ENCODE results near the gene ZNF184. TPM values are rescaled to one million over a fixed set of nuclear protein-coding genes. Genes with fewer than 3 reads are reported as not detected.

Gene ZNF184
- total RNA-seq, 2 experiments from 2014 or later: 19.6 to 21.1 TPM

DNA sequence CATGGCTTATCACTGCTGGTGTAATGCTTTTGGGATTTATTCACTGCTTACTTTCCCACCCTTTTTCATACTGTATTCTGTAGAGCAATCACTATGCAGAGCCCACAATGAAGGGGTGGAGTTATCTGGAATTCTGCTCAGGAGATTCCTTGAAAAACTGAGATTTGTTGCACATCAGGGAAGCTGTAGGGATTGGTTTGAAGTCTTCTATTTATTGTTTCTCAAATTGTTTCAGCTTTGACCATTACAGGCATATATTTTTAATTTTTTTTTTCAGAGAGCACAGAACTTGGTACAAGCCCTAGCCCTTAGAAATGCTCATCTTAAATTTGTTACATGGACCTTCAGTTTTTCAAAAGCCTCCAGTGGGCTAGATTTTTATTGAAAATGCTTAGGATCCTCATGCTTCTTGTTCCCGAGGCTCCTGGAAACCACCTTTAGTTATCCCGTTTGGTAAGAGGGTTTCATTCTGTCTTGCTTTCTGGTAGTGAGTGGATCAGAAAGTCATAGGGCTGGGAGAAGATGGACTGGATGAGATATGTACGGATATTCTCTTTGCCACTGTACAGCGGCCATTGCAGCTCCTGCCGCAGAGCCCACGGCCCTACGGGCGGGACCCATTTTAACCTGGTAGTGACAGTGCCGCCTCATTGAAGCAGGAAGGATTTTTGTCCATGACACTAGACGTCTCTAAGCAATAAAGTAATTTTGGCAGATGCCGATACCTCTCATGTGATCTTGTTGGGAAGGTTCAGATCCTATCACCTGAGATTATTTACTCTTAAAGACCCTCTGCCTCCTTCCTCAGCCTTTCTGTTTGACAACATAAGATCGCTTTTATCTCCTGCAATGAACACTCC is 45.3 kb upstream of the ZNF184 start:
- CTCF ChIA-PET: interaction anchor here (0.5 to 2.7 kb wide), 15 partner anchors 11 to 1556 kb away, joined by 3 to 27 read pairs (median 4); partner anchors contain the start of genes POM121L2 and ZNF184
- TF ChIP-seq, protein P1, sequence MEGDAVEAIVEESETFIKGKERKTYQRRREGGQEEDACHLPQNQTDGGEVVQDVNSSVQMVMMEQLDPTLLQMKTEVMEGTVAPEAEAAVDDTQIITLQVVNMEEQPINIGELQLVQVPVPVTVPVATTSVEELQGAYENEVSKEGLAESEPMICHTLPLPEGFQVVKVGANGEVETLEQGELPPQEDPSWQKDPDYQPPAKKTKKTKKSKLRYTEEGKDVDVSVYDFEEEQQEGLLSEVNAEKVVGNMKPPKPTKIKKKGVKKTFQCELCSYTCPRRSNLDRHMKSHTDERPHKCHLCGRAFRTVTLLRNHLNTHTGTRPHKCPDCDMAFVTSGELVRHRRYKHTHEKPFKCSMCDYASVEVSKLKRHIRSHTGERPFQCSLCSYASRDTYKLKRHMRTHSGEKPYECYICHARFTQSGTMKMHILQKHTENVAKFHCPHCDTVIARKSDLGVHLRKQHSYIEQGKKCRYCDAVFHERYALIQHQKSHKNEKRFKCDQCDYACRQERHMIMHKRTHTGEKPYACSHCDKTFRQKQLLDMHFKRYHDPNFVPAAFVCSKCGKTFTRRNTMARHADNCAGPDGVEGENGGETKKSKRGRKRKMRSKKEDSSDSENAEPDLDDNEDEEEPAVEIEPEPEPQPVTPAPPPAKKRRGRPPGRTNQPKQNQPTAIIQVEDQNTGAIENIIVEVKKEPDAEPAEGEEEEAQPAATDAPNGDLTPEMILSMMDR (IDR thresholded peaks at IDR 0.05): no peak
- POLR2A ChIA-PET: interaction anchor here (0.6 to 2.3 kb wide), 17 partner anchors 13 to 391 kb away, joined by 3 to 33 read pairs (median 4); partner anchors contain the start of gene ZNF184
- DNase-seq: peak in 3 of 14 experiments; percentile 27 to 37 (median 37)
- peak overlapping the region in 1 of 2 donors; percentile 76 for H3K27ac ChIP-seq (ENCODE audit: low read depth in 1 of 2, low read length in 2 of 2)
- no peak for ATAC-seq (ENCODE audit: poor library complexity)
- peaks cover 0 to 3% of the 10 kb centered on the region in 2 experiments for H3K9me3 ChIP-seq (ENCODE audit: control insufficient read depth in 1 of 2, insufficient read depth in 1 of 2, low read length in 2 of 2)
- peaks cover 12% of the 10 kb centered on the region for H3K4me1 ChIP-seq (ENCODE audit: insufficient read depth, low read length)
- Mint-ChIP-seq H3K27me3 (peaks cover 38% of the 10 kb centered on the region), H3K36me3 (ENCODE audit: low read depth) (peaks cover 9% of the 10 kb centered on the region), H3K4me1 (ENCODE audit: low read depth) (peaks cover 31% of the 10 kb centered on the region), H3K4me3 (peak overlapping the region; percentile 91), H3K9me3 (no peaks in the 10 kb centered on the region), H3K27ac (peak overlapping the region; percentile 89)
- H3K27me3 ChIP-seq (ENCODE audit: control insufficient read depth in 1 of 2, insufficient read depth in 2 of 2, low read length in 2 of 2): peaks cover 7 to 13% of the 10 kb centered on the region in 2 experiments
- H3K4me3 ChIP-seq (ENCODE audit: low read length): peak overlapping the region; percentile 92
- intact Hi-C loops (cut with DNase I, micrococcal nuclease): loop anchor here (1.0 to 5.0 kb wide), 9 partner anchors 41 to 385 kb away; partner anchors contain the start of gene POM121L2 (in 1 of the 2)
- H3K36me3 ChIP-seq (ENCODE audit: insufficient read depth, low read length): no peaks in the 10 kb centered on the region

DNA sequence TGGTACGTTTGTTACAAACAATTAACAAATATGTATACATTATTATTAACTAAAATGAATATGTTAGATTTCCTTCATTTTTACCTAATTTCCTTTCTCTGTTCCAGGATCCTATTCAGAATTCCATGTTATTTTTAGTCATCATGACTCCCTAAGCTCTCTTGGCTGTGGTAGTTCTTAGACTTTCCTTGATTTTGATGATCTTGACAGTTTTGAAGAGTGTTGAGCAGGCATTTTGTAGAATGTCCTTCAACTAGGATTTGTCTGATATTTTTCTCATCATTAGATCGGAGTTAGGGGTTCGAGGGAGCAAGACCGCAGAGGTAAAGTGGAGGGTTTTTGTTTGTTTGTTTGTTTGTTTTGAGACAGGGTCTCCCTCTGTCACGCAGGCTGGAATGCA is 44.3 kb upstream of the ZNF184 start:
- peak overlapping the region; percentile 43 for H3K4me3 Mint-ChIP-seq
- peaks cover 10 to 22% of the 10 kb centered on the region in 2 experiments for H3K27me3 ChIP-seq (ENCODE audit: control insufficient read depth in 1 of 2, insufficient read depth in 2 of 2, low read length in 2 of 2)
- H3K4me1 Mint-ChIP-seq (ENCODE audit: low read depth): peaks cover 31% of the 10 kb centered on the region
- CTCF ChIA-PET: no interaction called here
- H3K27me3 Mint-ChIP-seq: peaks cover 47% of the 10 kb centered on the region
- intact Hi-C loops (cut with DNase I, micrococcal nuclease): loop anchor here (5.0 kb wide), 4 partner anchors 40 to 330 kb away; partner anchors contain the start of gene POM121L2 (in 1 of the 2)
- TF ChIP-seq, protein P1 (IDR thresholded peaks at IDR 0.05): no peak
- H3K36me3 ChIP-seq (ENCODE audit: insufficient read depth, low read length): no peaks in the 10 kb centered on the region
- no peaks in the 10 kb centered on the region for H3K9me3 Mint-ChIP-seq
- no peak overlapping the region for H3K4me3 ChIP-seq (ENCODE audit: low read length)
- H3K27ac ChIP-seq (ENCODE audit: low read depth in 1 of 2, low read length in 2 of 2): no peak overlapping the region
- no peaks in the 10 kb centered on the region for H3K9me3 ChIP-seq (ENCODE audit: control insufficient read depth in 1 of 2, insufficient read depth in 1 of 2, low read length in 2 of 2)
- ATAC-seq (ENCODE audit: poor library complexity) (no peak), DNase-seq (no peak)
- peaks cover 12% of the 10 kb centered on the region for H3K4me1 ChIP-seq (ENCODE audit: insufficient read depth, low read length)
- H3K36me3 Mint-ChIP-seq (ENCODE audit: low read depth): peaks cover 9% of the 10 kb centered on the region
- no peak overlapping the region for H3K27ac Mint-ChIP-seq
- POLR2A ChIA-PET: no interaction called here

DNA sequence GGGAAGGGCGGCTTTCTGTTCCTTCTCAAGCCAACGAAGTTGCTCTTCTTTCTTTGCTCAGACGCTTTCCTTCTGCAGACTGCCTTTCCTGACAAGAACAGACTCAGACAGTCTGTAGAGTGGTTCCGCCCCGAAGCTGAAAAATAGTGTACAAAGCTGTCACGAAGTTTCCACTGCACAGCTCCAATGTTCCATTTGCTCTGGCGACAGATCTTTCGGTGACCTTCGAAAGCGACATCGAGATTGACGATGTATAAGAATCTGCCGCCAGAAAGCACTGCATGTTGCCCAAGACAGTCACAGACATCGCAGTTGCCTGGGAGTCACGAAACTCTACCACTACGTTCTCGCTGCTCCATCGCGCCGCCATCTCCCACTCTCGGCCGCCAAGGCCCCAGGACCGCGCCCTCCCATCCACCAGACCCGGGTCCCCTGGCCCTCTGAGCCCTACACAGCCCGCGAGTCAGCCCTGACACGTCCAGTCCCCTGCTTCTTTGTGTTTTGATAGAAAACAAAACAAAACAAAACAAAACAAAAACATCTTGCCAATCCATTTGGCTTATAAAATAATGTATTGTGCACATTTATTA is 42.1 kb upstream of the ZNF184 start:
- H3K27me3 ChIP-seq (ENCODE audit: control insufficient read depth in 1 of 2, insufficient read depth in 2 of 2, low read length in 2 of 2): peaks cover 20 to 40% of the 10 kb centered on the region in 2 experiments
- Mint-ChIP-seq H3K4me1 (ENCODE audit: low read depth) (peaks cover 31% of the 10 kb centered on the region), H3K4me3 (peak overlapping the region; percentile 59), H3K27ac (no peak overlapping the region), H3K9me3 (no peaks in the 10 kb centered on the region), H3K36me3 (ENCODE audit: low read depth) (peaks cover 9% of the 10 kb centered on the region), H3K27me3 (peaks cover 69% of the 10 kb centered on the region)
- DNase-seq (no peak), ATAC-seq (ENCODE audit: poor library complexity) (no peak)
- TF ChIP-seq, protein P1 (IDR thresholded peaks at IDR 0.05): no peak
- ChIA-PET POLR2A (interaction anchor here (1.4 kb wide), 1 partner anchor 11 kb away, joined by 4 read pairs; no protein-coding TSS in a partner anchor), CTCF (no interaction called here)
- H3K4me3 ChIP-seq (ENCODE audit: low read length): no peak overlapping the region
- H3K36me3 ChIP-seq (ENCODE audit: insufficient read depth, low read length): no peaks in the 10 kb centered on the region
- no peak overlapping the region for H3K27ac ChIP-seq (ENCODE audit: low read depth in 1 of 2, low read length in 2 of 2)
- intact Hi-C loops (cut with DNase I, micrococcal nuclease): loop anchor here (5.0 kb wide), 4 partner anchors 38 to 328 kb away; partner anchors contain the start of gene POM121L2 (in 1 of the 2)
- no peaks in the 10 kb centered on the region for H3K9me3 ChIP-seq (ENCODE audit: control insufficient read depth in 1 of 2, insufficient read depth in 1 of 2, low read length in 2 of 2)
- peaks cover 12% of the 10 kb centered on the region for H3K4me1 ChIP-seq (ENCODE audit: insufficient read depth, low read length)

Measured in CD4-positive, alpha-beta T cell (primary cell).